ENCODE measurements around the gene RERG.

DNA sequence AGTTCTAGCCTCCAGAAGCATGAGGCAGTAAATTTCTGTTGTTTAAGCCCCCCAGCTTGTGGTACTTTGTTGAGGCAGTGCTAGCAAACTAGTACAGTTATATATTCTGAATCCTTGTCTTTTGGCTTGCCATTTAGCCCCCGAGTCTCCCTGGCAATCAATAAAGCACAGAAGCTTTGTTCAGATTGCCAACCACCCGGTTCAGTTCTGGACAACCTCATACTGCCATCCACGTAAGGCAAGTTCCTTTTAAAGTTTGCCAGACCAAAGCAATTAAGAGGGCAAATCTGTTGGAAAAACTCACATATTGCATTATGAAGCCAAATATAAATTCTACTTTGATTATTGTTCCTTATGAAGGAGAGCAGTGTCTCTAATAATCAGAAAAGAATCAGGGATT lies 67.1 kb downstream of the RERG start:
- TF ChIP-seq, protein P1, sequence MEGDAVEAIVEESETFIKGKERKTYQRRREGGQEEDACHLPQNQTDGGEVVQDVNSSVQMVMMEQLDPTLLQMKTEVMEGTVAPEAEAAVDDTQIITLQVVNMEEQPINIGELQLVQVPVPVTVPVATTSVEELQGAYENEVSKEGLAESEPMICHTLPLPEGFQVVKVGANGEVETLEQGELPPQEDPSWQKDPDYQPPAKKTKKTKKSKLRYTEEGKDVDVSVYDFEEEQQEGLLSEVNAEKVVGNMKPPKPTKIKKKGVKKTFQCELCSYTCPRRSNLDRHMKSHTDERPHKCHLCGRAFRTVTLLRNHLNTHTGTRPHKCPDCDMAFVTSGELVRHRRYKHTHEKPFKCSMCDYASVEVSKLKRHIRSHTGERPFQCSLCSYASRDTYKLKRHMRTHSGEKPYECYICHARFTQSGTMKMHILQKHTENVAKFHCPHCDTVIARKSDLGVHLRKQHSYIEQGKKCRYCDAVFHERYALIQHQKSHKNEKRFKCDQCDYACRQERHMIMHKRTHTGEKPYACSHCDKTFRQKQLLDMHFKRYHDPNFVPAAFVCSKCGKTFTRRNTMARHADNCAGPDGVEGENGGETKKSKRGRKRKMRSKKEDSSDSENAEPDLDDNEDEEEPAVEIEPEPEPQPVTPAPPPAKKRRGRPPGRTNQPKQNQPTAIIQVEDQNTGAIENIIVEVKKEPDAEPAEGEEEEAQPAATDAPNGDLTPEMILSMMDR (IDR thresholded peaks at IDR 0.05; ENCODE audit: insufficient read depth, low read length, poor library complexity, severe bottlenecking): no peak
- TF ChIP-seq EZH2phosphoT487 (conservative IDR thresholded peaks at IDR 0.05; ENCODE audit: low read length): no peak

Data from SU-DHL-6 (cell line).